ENCODE data around the gene SND1.
"Not testable (repeated sequence)": the region's sequence is repeated elsewhere in the genome, so short reads cannot be mapped to it uniquely, and the experiment has no call there.

Gene SND1

GRCh38 chr7:127837816-127838410, 185.9 kb downstream of the SND1 start:
- H3K4me3 Mint-ChIP-seq; H3K4me1 Mint-ChIP-seq (ENCODE audit: low read depth); H3K27me3 Mint-ChIP-seq: not testable (repeated sequence)
- H3K36me3 Mint-ChIP-seq (ENCODE audit: low read depth): peaks cover 82% of the 10 kb centered on the region
- H3K9me3 Mint-ChIP-seq: peaks cover 15% of the 10 kb centered on the region
- peak overlapping the region; percentile 34 for H3K27ac Mint-ChIP-seq

- H3K9me3 Mint-ChIP-seq: peaks cover 15% of the 10 kb centered on the region
- H3K4me3 Mint-ChIP-seq: no peak overlapping the region
- H3K4me1 Mint-ChIP-seq (ENCODE audit: low read depth): peaks cover 4% of the 10 kb centered on the region
- H3K27ac Mint-ChIP-seq: no peak overlapping the region
- H3K27me3 Mint-ChIP-seq: no peaks in the 10 kb centered on the region
- peaks cover 85% of the 10 kb centered on the region for H3K36me3 Mint-ChIP-seq (ENCODE audit: low read depth)
Observed at GRCh38 chr7:127838816-127839415, 186.9 kb downstream of the SND1 start.

GRCh38 chr7:127840226-127840951, 188.4 kb downstream of the SND1 start:
- H3K27ac Mint-ChIP-seq: no peak overlapping the region
- H3K4me3 Mint-ChIP-seq: no peak overlapping the region
- peaks cover 10% of the 10 kb centered on the region for H3K9me3 Mint-ChIP-seq
- peaks cover 84% of the 10 kb centered on the region for H3K36me3 Mint-ChIP-seq (ENCODE audit: low read depth)
- H3K4me1 Mint-ChIP-seq (ENCODE audit: low read depth): peaks cover 4% of the 10 kb centered on the region
- H3K27me3 Mint-ChIP-seq: no peaks in the 10 kb centered on the region

- H3K36me3 Mint-ChIP-seq (ENCODE audit: low read depth): peaks cover 75% of the 10 kb centered on the region
- H3K4me3 Mint-ChIP-seq: no peak overlapping the region
- no peaks in the 10 kb centered on the region for H3K9me3 Mint-ChIP-seq
- no peak overlapping the region for H3K27ac Mint-ChIP-seq
- H3K4me1 Mint-ChIP-seq (ENCODE audit: low read depth): peaks cover 17% of the 10 kb centered on the region
- H3K27me3 Mint-ChIP-seq: no peaks in the 10 kb centered on the region
Observed at GRCh38 chr7:127844165-127844564, 192.2 kb downstream of the SND1 start.

- no peak overlapping the region for H3K4me3 Mint-ChIP-seq
- peaks cover 24% of the 10 kb centered on the region for H3K4me1 Mint-ChIP-seq (ENCODE audit: low read depth)
- no peak overlapping the region for H3K27ac Mint-ChIP-seq
- H3K27me3 Mint-ChIP-seq: no peaks in the 10 kb centered on the region
- peaks cover 78% of the 10 kb centered on the region for H3K36me3 Mint-ChIP-seq (ENCODE audit: low read depth)
- H3K9me3 Mint-ChIP-seq: no peaks in the 10 kb centered on the region
Observed at GRCh38 chr7:127844707-127845331, 192.8 kb downstream of the SND1 start.

GRCh38 chr7:127845522-127846214, 193.7 kb downstream of the SND1 start:
- Mint-ChIP-seq H3K4me3 (no peak overlapping the region), H3K9me3 (no peaks in the 10 kb centered on the region), H3K36me3 (ENCODE audit: low read depth) (peaks cover 75% of the 10 kb centered on the region), H3K27me3 (no peaks in the 10 kb centered on the region), H3K4me1 (ENCODE audit: low read depth) (peaks cover 32% of the 10 kb centered on the region), H3K27ac (no peak overlapping the region)

GRCh38 chr7:127847641-127848040, 195.6 kb downstream of the SND1 start:
- Mint-ChIP-seq H3K36me3 (ENCODE audit: low read depth) (peaks cover 75% of the 10 kb centered on the region), H3K27ac (no peak overlapping the region), H3K9me3 (no peaks in the 10 kb centered on the region), H3K4me3 (no peak overlapping the region), H3K27me3 (no peaks in the 10 kb centered on the region), H3K4me1 (ENCODE audit: low read depth) (peaks cover 41% of the 10 kb centered on the region)

- Mint-ChIP-seq H3K27ac (no peak overlapping the region), H3K27me3 (no peaks in the 10 kb centered on the region), H3K9me3 (no peaks in the 10 kb centered on the region), H3K4me1 (ENCODE audit: low read depth) (peaks cover 47% of the 10 kb centered on the region), H3K36me3 (ENCODE audit: low read depth) (peaks cover 75% of the 10 kb centered on the region), H3K4me3 (no peak overlapping the region)
Observed at GRCh38 chr7:127848241-127848640, 196.2 kb downstream of the SND1 start.

GRCh38 chr7:127850195-127850594, 198.2 kb downstream of the SND1 start:
- Mint-ChIP-seq H3K4me3 (peak overlapping the region; percentile 37), H3K27me3 (no peaks in the 10 kb centered on the region), H3K27ac (peak overlapping the region; percentile 89), H3K9me3 (no peaks in the 10 kb centered on the region), H3K4me1 (ENCODE audit: low read depth) (peaks cover 61% of the 10 kb centered on the region), H3K36me3 (ENCODE audit: low read depth) (peaks cover 64% of the 10 kb centered on the region)

- peaks cover 62% of the 10 kb centered on the region for H3K36me3 Mint-ChIP-seq (ENCODE audit: low read depth)
- H3K9me3 Mint-ChIP-seq: no peaks in the 10 kb centered on the region
- no peak overlapping the region for H3K27ac Mint-ChIP-seq
- H3K27me3 Mint-ChIP-seq: no peaks in the 10 kb centered on the region
- H3K4me1 Mint-ChIP-seq (ENCODE audit: low read depth): peaks cover 80% of the 10 kb centered on the region
- no peak overlapping the region for H3K4me3 Mint-ChIP-seq
Observed at GRCh38 chr7:127854383-127854782, 202.4 kb downstream of the SND1 start.

GRCh38 chr7:127857464-127857841, 205.5 kb downstream of the SND1 start:
- Mint-ChIP-seq H3K4me3 (no peak overlapping the region), H3K27ac (peak overlapping the region; percentile 72), H3K36me3 (ENCODE audit: low read depth) (peaks cover 71% of the 10 kb centered on the region), H3K27me3 (no peaks in the 10 kb centered on the region), H3K9me3 (no peaks in the 10 kb centered on the region), H3K4me1 (ENCODE audit: low read depth) (peaks cover 75% of the 10 kb centered on the region)

GRCh38 chr7:127858091-127858914, 206.3 kb downstream of the SND1 start:
- no peaks in the 10 kb centered on the region for H3K9me3 Mint-ChIP-seq
- H3K4me3 Mint-ChIP-seq: no peak overlapping the region
- H3K27me3 Mint-ChIP-seq: no peaks in the 10 kb centered on the region
- H3K4me1 Mint-ChIP-seq (ENCODE audit: low read depth): peaks cover 68% of the 10 kb centered on the region
- H3K27ac Mint-ChIP-seq: peak overlapping the region; percentile 72
- H3K36me3 Mint-ChIP-seq (ENCODE audit: low read depth): peaks cover 68% of the 10 kb centered on the region

- peaks cover 62% of the 10 kb centered on the region for H3K4me1 Mint-ChIP-seq (ENCODE audit: low read depth)
- no peak overlapping the region for H3K4me3 Mint-ChIP-seq
- H3K36me3 Mint-ChIP-seq (ENCODE audit: low read depth): peaks cover 71% of the 10 kb centered on the region
- no peaks in the 10 kb centered on the region for H3K27me3 Mint-ChIP-seq
- no peak overlapping the region for H3K27ac Mint-ChIP-seq
- H3K9me3 Mint-ChIP-seq: no peaks in the 10 kb centered on the region
Observed at GRCh38 chr7:127858915-127859189, 206.9 kb downstream of the SND1 start.

- no peaks in the 10 kb centered on the region for H3K27me3 Mint-ChIP-seq
- H3K27ac Mint-ChIP-seq: no peak overlapping the region
- peaks cover 61% of the 10 kb centered on the region for H3K4me1 Mint-ChIP-seq (ENCODE audit: low read depth)
Observed at GRCh38 chr7:127859330-127859729, 207.3 kb downstream of the SND1 start.

More at GRCh38 chr7:127859330-127859729, 207.3 kb downstream of the SND1 start:
- Mint-ChIP-seq H3K9me3 (no peaks in the 10 kb centered on the region), H3K4me3 (no peak overlapping the region), H3K36me3 (ENCODE audit: low read depth) (peaks cover 69% of the 10 kb centered on the region)

Measured in stimulated activated naive CD8-positive, alpha-beta T cell treated with anti-CD3 and anti-CD28 coated beads, Interleukin-15, Interleukin-2, amounts not matched to agents 100 ng/mL and 50 ng/mL, for 24 hours (primary cell).